Coronary artery (tissue), 2 donors: Measurements from ENCODE around the gene RBSN.

ENCODE experiments used
- DNase-seq: peaks from one replicate; pipeline ENCODE4 v3.0.0-alpha.2; 2017; ENCODE audit warnings: low spot score
- H3K27ac ChIP-seq, 2 donors: fragments of 200-600 bp; sonication (generic); one replicate each; pipeline ENCODE4 v1.5.1; 2016 to 2019
- H3K4me3 ChIP-seq: fragments of 200-600 bp; sonication (generic); 2 replicates; pipeline ENCODE4 v1.5.1; 2016; ENCODE audit warnings: mild to moderate bottlenecking, moderate library complexity
- CTCF ChIP-seq: fragments of 200-600 bp; sonication (generic); IDR thresholded peaks from one replicate; pipeline ENCODE4 v1.5.1; 2019; ENCODE audit warnings: antibody characterized with exemption

The RBSN gene

DNA sequence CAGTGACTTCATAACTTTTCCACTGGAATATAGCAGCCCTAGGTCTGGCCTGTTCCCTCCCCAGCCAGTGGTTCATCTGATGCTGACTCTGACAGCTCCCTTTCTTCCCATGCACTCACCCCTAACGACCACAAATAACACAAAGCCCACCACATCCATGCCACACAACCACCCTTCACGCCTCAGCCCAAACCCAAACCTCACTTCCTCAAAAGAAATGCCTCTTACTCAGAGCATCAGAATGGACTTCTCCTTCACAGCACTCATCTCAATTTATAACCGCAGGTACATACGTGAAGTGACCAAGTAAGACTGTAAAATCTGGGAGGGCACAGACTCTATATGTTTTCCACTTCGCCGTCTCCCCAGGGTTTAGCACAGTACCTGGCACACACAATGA is 1.1 kb downstream of the RBSN start:
- H3K27ac ChIP-seq: peak overlapping the region; percentile 21 to 38
- H3K4me3 ChIP-seq: peak overlapping the region; percentile 98
- no peak for TF ChIP-seq CTCF
- no peak for DNase-seq

GRCh38 chr3:15096046-15096445 is 2.9 kb downstream of the RBSN start:
- peak overlapping the region; percentile 14 to 56 for H3K27ac ChIP-seq
- DNase-seq: no peak
- no peak for TF ChIP-seq CTCF

GRCh38 chr3:15094187-15094875 is 4.6 kb downstream of the RBSN start:
- DNase-seq: no peak
- H3K4me3 ChIP-seq: no peak overlapping the region
- no peak for TF ChIP-seq CTCF
- peak overlapping the region; percentile 14 to 62 for H3K27ac ChIP-seq

More at GRCh38 chr3:15096046-15096445, 2.9 kb downstream of the RBSN start:
- H3K4me3 ChIP-seq: no peak overlapping the region

GRCh38 chr3:15092686-15093085 is 6.3 kb downstream of the RBSN start:
- TF ChIP-seq CTCF: no peak
- no peak for DNase-seq
- peak overlapping the region; percentile 14 to 62 for H3K27ac ChIP-seq
- H3K4me3 ChIP-seq: no peak overlapping the region

DNA sequence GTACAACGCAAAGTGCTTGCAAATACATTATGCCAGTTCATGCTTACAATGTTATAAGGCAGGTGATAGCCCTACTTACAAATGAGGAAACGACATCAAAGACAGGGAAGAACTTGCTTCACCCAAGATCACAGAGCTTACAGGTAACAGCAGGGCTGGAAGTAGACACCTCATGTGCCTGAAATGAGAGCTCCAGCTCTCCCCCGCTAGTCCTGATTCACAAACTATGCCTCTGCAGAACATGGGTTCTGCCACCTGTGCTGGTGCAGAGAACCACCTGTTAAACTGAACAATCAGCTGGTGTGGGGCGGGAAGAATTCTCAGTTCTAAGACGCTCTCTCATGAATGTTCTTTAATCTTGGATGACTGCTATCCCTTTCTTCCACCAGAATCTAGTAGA is 7.4 kb downstream of the RBSN start:
- no peak for DNase-seq
- TF ChIP-seq CTCF: no peak
- Histone ChIP-seq H3K4me3 (no peak overlapping the region), H3K27ac (no peak overlapping the region)

DNA sequence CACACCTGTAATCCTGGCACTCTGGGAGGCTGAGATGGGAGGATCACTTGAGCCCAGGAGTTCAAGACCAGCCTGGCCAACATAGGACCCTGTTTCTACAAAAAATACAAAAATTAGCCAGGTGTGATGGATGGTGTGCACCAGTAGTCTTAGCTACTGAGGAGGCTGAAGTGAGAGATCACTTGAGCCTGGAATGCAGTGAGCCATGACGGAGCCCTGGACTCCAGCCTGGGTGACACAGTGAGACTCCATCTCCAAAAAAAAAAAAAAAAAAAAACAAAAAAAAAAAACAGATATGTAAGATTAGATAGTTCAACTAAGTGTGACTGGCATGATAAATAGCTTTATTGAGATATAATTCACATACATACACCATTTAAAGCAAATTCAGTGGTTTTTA is 9.7 kb downstream of the RBSN start:
- DNase-seq: no peak
- H3K4me3 ChIP-seq: no peak overlapping the region
- no peak for TF ChIP-seq CTCF
- no peak overlapping the region for H3K27ac ChIP-seq

GRCh38 chr3:15086699-15087098 is 12.2 kb downstream of the RBSN start:
- no peak for TF ChIP-seq CTCF
- Histone ChIP-seq H3K4me3 (no peak overlapping the region), H3K27ac (no peak overlapping the region)
- DNase-seq: no peak
